ENCODE data around the gene ZNF827. TPM values are rescaled to one million over a fixed set of nuclear protein-coding genes. Genes with fewer than 3 reads are reported as not detected.

ZNF827 gene
- total and polyA plus RNA-seq, 2 of the 13 experiments (the other 11 are each of a cell fraction or from before 2014, with no cell fraction given), result 2.8 TPM

GRCh38 chr4:145824463-145824862 lies 114.2 kb downstream of the ZNF827 start (continued):
- TF ChIP-seq, protein P1, sequence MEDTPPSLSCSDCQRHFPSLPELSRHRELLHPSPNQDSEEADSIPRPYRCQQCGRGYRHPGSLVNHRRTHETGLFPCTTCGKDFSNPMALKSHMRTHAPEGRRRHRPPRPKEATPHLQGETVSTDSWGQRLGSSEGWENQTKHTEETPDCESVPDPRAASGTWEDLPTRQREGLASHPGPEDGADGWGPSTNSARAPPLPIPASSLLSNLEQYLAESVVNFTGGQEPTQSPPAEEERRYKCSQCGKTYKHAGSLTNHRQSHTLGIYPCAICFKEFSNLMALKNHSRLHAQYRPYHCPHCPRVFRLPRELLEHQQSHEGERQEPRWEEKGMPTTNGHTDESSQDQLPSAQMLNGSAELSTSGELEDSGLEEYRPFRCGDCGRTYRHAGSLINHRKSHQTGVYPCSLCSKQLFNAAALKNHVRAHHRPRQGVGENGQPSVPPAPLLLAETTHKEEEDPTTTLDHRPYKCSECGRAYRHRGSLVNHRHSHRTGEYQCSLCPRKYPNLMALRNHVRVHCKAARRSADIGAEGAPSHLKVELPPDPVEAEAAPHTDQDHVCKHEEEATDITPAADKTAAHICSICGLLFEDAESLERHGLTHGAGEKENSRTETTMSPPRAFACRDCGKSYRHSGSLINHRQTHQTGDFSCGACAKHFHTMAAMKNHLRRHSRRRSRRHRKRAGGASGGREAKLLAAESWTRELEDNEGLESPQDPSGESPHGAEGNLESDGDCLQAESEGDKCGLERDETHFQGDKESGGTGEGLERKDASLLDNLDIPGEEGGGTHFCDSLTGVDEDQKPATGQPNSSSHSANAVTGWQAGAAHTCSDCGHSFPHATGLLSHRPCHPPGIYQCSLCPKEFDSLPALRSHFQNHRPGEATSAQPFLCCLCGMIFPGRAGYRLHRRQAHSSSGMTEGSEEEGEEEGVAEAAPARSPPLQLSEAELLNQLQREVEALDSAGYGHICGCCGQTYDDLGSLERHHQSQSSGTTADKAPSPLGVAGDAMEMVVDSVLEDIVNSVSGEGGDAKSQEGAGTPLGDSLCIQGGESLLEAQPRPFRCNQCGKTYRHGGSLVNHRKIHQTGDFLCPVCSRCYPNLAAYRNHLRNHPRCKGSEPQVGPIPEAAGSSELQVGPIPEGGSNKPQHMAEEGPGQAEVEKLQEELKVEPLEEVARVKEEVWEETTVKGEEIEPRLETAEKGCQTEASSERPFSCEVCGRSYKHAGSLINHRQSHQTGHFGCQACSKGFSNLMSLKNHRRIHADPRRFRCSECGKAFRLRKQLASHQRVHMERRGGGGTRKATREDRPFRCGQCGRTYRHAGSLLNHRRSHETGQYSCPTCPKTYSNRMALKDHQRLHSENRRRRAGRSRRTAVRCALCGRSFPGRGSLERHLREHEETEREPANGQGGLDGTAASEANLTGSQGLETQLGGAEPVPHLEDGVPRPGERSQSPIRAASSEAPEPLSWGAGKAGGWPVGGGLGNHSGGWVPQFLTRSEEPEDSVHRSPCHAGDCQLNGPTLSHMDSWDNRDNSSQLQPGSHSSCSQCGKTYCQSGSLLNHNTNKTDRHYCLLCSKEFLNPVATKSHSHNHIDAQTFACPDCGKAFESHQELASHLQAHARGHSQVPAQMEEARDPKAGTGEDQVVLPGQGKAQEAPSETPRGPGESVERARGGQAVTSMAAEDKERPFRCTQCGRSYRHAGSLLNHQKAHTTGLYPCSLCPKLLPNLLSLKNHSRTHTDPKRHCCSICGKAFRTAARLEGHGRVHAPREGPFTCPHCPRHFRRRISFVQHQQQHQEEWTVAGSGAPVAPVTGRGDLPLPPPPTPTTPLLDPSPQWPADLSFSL (CRISPR knock-in tag; IDR thresholded peaks at IDR 0.05), result no peak
- TF ChIP-seq HIVEP1 (CRISPR knock-in tag; IDR thresholded peaks at IDR 0.05) (no peak), ZNF354B (CRISPR knock-in tag; IDR thresholded peaks at IDR 0.05) (no peak)

GRCh38 chr4:145823743-145824142 lies 114.9 kb downstream of the ZNF827 start:
- Histone ChIP-seq H3K4me1 (ENCODE audit: insufficient read depth, low read length) (no peaks in the 10 kb centered on the region), H3K36me3 (replicated peaks in 1 of 2; ENCODE audit: control insufficient read depth in 1 of 2, insufficient read depth in 2 of 2, low read length in 2 of 2) (peaks cover 1 to 20% of the 10 kb centered on the region in 2 experiments; a peak in 4 of 5 replicates), H3K27ac (ENCODE audit: extremely low read length, insufficient read depth, low read length) (no peak overlapping the region), H3K4me2 (ENCODE audit: low read depth, low read length) (no peak overlapping the region), H3K9me3 (ENCODE audit: low read length) (no peaks in the 10 kb centered on the region), H3K4me3 (replicated peaks in 1 of 3; ENCODE audit: insufficient read depth in 1 of 3, low read depth in 2 of 3, low read length in 3 of 3) (no peak overlapping the region), H3K9ac (ENCODE audit: insufficient read depth, low read depth, low read length) (no peak overlapping the region), H3K27me3 (ENCODE audit: control insufficient read depth in 1 of 2, insufficient read depth in 2 of 2, low read length in 2 of 2) (no peaks in the 10 kb centered on the region), H2AFZ (ENCODE audit: low read length) (no peak overlapping the region), H3K79me2 (ENCODE audit: insufficient read depth, low read length) (no peaks in the 10 kb centered on the region), H4K20me1 (ENCODE audit: insufficient read depth, low read length) (no peaks in the 10 kb centered on the region)
- ChIA-PET CTCF (ENCODE audit: low intra/inter-chr PET ratio, low total read pairs) (no interaction called here), POLR2A (no interaction called here)
- no peak for ATAC-seq
- in situ Hi-C loops (cut with HindIII; ENCODE audit: extremely low pct_ligation_motif_present, low pct_unique_long_range_greater_than_20kb), result no loop called here
- DNase-seq (ENCODE audit: low spot score), result no peak
- intact Hi-C loops (cut with micrococcal nuclease; ENCODE audit: unreplicated experiment), result no loop called here
- BruUV-seq (replicated peaks), result no TSS peak
- WGBS (ENCODE audit: low lambda C conversion rate), result 91% methylated on average over 4 of the region's 4 CpGs
- no peak for FAIRE-seq
- TF ChIP-seq CENPT (CRISPR knock-in tag; IDR thresholded peaks at IDR 0.05; ENCODE audit: low read depth), result no peak
- no peak for TF ChIP-seq ZNF275 (CRISPR knock-in tag; IDR thresholded peaks at IDR 0.05; ENCODE audit: borderline replicate concordance)
- no peak for TF ChIP-seq SNAPC5 (CRISPR knock-in tag; IDR thresholded peaks at IDR 0.05; ENCODE audit: borderline replicate concordance)
- no peak for TF ChIP-seq MNT (IDR thresholded peaks at IDR 0.05)
- TF ChIP-seq REL (CRISPR knock-in tag; conservative IDR thresholded peaks at IDR 0.05), result no peak
- no peak for TF ChIP-seq SSRP1 (CRISPR knock-in tag; IDR thresholded peaks at IDR 0.05)
- no peak for TF ChIP-seq DPF2 (CRISPR knock-in tag; IDR thresholded peaks at IDR 0.05; ENCODE audit: borderline replicate concordance, low read depth)
- TF ChIP-seq, protein P2, sequence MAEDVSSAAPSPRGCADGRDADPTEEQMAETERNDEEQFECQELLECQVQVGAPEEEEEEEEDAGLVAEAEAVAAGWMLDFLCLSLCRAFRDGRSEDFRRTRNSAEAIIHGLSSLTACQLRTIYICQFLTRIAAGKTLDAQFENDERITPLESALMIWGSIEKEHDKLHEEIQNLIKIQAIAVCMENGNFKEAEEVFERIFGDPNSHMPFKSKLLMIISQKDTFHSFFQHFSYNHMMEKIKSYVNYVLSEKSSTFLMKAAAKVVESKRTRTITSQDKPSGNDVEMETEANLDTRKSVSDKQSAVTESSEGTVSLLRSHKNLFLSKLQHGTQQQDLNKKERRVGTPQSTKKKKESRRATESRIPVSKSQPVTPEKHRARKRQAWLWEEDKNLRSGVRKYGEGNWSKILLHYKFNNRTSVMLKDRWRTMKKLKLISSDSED (CRISPR knock-in tag; IDR thresholded peaks at IDR 0.05), result no peak
- TF ChIP-seq MXD3 (CRISPR knock-in tag; IDR thresholded peaks at IDR 0.05), result no peak

Data from HepG2 (cell line).